ENCODE data around the gene KCTD6.

Gene KCTD6

DNA sequence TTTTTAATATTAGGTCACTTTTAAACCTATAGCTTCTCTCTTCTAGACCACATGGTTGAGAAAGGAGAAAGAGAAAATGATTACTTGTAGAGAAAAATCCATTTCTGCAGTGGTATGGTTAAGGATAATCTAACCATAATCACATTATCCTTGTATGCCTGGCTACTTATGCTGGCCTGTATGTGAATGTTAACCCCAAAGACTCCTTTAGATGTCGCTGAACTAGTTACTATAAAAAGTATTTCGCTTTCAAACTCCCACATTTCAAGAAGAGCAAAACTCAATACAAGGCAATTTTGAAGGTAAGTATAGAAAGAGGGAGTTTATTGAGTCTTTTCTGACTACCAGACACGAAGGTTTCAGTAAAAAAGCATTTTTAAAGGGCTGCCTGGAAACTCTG lies 2.2 kb downstream of the KCTD6 start:
- Histone ChIP-seq H3K27ac (ENCODE audit: low read length) (no peak overlapping the region), H4K20me1 (ENCODE audit: insufficient read depth, low read length) (peaks cover 32% of the 10 kb centered on the region), H3K4me1 (ENCODE audit: low read length) (peaks cover 31% of the 10 kb centered on the region), H3K4me2 (ENCODE audit: low read length) (0 out of 2 replicates have a peak overlapping the region, but pooled peaks have one; percentile 91), H3K36me3 (replicated peaks; ENCODE audit: low read depth, low read length) (no peaks in the 10 kb centered on the region), H3K79me2 (ENCODE audit: low read length) (peaks cover 60% of the 10 kb centered on the region), H3K27me3 (ENCODE audit: low read depth, low read length) (peaks cover 8% of the 10 kb centered on the region), H2AFZ (ENCODE audit: low read depth, low read length) (no peak overlapping the region), H3K4me3 (ENCODE audit: low read length) (no peak overlapping the region), H3K9ac (ENCODE audit: low read length) (no peak overlapping the region), H3K9me3 (ENCODE audit: insufficient read depth, low read length) (no peaks in the 10 kb centered on the region)
- TF ChIP-seq, protein P1, sequence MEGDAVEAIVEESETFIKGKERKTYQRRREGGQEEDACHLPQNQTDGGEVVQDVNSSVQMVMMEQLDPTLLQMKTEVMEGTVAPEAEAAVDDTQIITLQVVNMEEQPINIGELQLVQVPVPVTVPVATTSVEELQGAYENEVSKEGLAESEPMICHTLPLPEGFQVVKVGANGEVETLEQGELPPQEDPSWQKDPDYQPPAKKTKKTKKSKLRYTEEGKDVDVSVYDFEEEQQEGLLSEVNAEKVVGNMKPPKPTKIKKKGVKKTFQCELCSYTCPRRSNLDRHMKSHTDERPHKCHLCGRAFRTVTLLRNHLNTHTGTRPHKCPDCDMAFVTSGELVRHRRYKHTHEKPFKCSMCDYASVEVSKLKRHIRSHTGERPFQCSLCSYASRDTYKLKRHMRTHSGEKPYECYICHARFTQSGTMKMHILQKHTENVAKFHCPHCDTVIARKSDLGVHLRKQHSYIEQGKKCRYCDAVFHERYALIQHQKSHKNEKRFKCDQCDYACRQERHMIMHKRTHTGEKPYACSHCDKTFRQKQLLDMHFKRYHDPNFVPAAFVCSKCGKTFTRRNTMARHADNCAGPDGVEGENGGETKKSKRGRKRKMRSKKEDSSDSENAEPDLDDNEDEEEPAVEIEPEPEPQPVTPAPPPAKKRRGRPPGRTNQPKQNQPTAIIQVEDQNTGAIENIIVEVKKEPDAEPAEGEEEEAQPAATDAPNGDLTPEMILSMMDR (IDR thresholded peaks at IDR 0.05; ENCODE audit: low read depth, low read length): no peak

DNA sequence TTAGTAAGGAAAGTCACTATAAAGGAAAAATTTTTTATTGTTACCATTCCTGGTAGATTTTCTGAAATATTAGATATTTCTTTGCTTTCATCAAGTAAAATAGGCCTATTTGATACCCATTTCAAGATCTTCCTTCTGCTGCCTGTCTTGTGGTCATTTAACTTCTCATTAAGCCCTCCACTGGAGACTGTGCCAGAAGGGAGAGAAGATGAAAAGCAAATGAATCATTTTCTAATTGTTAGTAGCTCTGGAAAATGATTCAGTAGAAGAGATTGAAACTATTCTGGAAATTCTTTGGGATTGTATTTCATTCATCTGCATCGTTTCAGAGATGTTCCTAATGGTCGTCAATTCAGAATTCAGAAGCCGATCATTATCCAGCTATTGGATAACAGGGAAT lies 3.2 kb downstream of the KCTD6 start:
- Histone ChIP-seq H4K20me1 (ENCODE audit: insufficient read depth, low read length) (peaks cover 32% of the 10 kb centered on the region), H3K9me3 (ENCODE audit: insufficient read depth, low read length) (no peaks in the 10 kb centered on the region), H3K27ac (ENCODE audit: low read length) (no peak overlapping the region), H2AFZ (ENCODE audit: low read depth, low read length) (no peak overlapping the region), H3K4me1 (ENCODE audit: low read length) (peaks cover 31% of the 10 kb centered on the region), H3K79me2 (ENCODE audit: low read length) (peaks cover 66% of the 10 kb centered on the region), H3K36me3 (replicated peaks; ENCODE audit: low read depth, low read length) (peaks cover 6% of the 10 kb centered on the region), H3K4me2 (ENCODE audit: low read length) (no peak overlapping the region), H3K27me3 (ENCODE audit: low read depth, low read length) (no peaks in the 10 kb centered on the region), H3K4me3 (ENCODE audit: low read length) (no peak overlapping the region), H3K9ac (ENCODE audit: low read length) (no peak overlapping the region)
- TF ChIP-seq, protein P1 (IDR thresholded peaks at IDR 0.05; ENCODE audit: low read depth, low read length): no peak
- TF ChIP-seq EZH2phosphoT487 (IDR thresholded peaks at IDR 0.05; ENCODE audit: low read depth): no peak

- Histone ChIP-seq H3K9ac (ENCODE audit: low read length) (no peak overlapping the region), H3K36me3 (replicated peaks; ENCODE audit: low read depth, low read length) (peaks cover 12% of the 10 kb centered on the region), H2AFZ (ENCODE audit: low read depth, low read length) (no peak overlapping the region), H3K9me3 (ENCODE audit: insufficient read depth, low read length) (no peaks in the 10 kb centered on the region), H3K27ac (ENCODE audit: low read length) (no peak overlapping the region), H3K4me3 (ENCODE audit: low read length) (no peak overlapping the region), H3K4me1 (ENCODE audit: low read length) (peaks cover 24% of the 10 kb centered on the region), H4K20me1 (ENCODE audit: insufficient read depth, low read length) (peaks cover 32% of the 10 kb centered on the region), H3K4me2 (ENCODE audit: low read length) (no peak overlapping the region), H3K79me2 (ENCODE audit: low read length) (peaks cover 66% of the 10 kb centered on the region), H3K27me3 (ENCODE audit: low read depth, low read length) (no peaks in the 10 kb centered on the region)
- TF ChIP-seq, protein P1 (IDR thresholded peaks at IDR 0.05; ENCODE audit: low read depth, low read length): no peak
- TF ChIP-seq EZH2phosphoT487 (IDR thresholded peaks at IDR 0.05; ENCODE audit: low read depth): no peak
Measured at GRCh38 chr3:58496206-58496857, 4.4 kb downstream of the KCTD6 start.

- Histone ChIP-seq H3K4me1 (ENCODE audit: low read length) (peaks cover 23% of the 10 kb centered on the region), H3K4me2 (ENCODE audit: low read length) (no peak overlapping the region), H2AFZ (ENCODE audit: low read depth, low read length) (no peak overlapping the region), H3K27ac (ENCODE audit: low read length) (no peak overlapping the region), H3K36me3 (replicated peaks; ENCODE audit: low read depth, low read length) (peaks cover 14% of the 10 kb centered on the region), H3K79me2 (ENCODE audit: low read length) (peaks cover 66% of the 10 kb centered on the region), H3K9me3 (ENCODE audit: insufficient read depth, low read length) (no peaks in the 10 kb centered on the region), H4K20me1 (ENCODE audit: insufficient read depth, low read length) (peaks cover 32% of the 10 kb centered on the region), H3K4me3 (ENCODE audit: low read length) (no peak overlapping the region), H3K9ac (ENCODE audit: low read length) (no peak overlapping the region), H3K27me3 (ENCODE audit: low read depth, low read length) (no peaks in the 10 kb centered on the region)
- no peak for TF ChIP-seq EZH2phosphoT487 (IDR thresholded peaks at IDR 0.05; ENCODE audit: low read depth)
- TF ChIP-seq, protein P1 (IDR thresholded peaks at IDR 0.05; ENCODE audit: low read depth, low read length): no peak
Measured at GRCh38 chr3:58497097-58497496, 5.2 kb downstream of the KCTD6 start.
